ENCODE results near the gene DLGAP4.

- TF ChIP-seq CTCF (conservative IDR thresholded peaks at IDR 0.05 in 1 of 2, IDR thresholded peaks at IDR 0.05 in 1 of 2; ENCODE audit: extremely low read depth in 1 of 2, insufficient read depth in 1 of 2, low read depth in 1 of 2, low read length in 2 of 2) (no peak), EZH2 (IDR thresholded peaks at IDR 0.05; ENCODE audit: borderline replicate concordance, low read length) (no peak)
Measured at GRCh38 chr20:36368869-36369268, 62.7 kb downstream of the DLGAP4 start.
